Astrocyte (in vitro differentiated cells and primary cell): ENCODE measurements around the gene DGKE.

Experiments used
- EZH2 ChIP-seq: IDR thresholded peaks from 2 replicates; pipeline ENCODE4 v1.6.1; 2012; ENCODE audit warnings: mild to moderate bottlenecking, low read length, inconsistent platforms; ENCODE audit not compliant: insufficient read depth
- TF ChIP-seq, protein P1 (sequence below): IDR thresholded peaks from 2 replicates; pipeline ENCODE4 v1.5.1; 2011; ENCODE audit warnings: low read depth, mild to moderate bottlenecking, inconsistent platforms, low read length, moderate library complexity; ENCODE audit not compliant: insufficient read depth

- TF ChIP-seq, protein P1, sequence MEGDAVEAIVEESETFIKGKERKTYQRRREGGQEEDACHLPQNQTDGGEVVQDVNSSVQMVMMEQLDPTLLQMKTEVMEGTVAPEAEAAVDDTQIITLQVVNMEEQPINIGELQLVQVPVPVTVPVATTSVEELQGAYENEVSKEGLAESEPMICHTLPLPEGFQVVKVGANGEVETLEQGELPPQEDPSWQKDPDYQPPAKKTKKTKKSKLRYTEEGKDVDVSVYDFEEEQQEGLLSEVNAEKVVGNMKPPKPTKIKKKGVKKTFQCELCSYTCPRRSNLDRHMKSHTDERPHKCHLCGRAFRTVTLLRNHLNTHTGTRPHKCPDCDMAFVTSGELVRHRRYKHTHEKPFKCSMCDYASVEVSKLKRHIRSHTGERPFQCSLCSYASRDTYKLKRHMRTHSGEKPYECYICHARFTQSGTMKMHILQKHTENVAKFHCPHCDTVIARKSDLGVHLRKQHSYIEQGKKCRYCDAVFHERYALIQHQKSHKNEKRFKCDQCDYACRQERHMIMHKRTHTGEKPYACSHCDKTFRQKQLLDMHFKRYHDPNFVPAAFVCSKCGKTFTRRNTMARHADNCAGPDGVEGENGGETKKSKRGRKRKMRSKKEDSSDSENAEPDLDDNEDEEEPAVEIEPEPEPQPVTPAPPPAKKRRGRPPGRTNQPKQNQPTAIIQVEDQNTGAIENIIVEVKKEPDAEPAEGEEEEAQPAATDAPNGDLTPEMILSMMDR, result no peak
- no peak for TF ChIP-seq EZH2
Observed at GRCh38 chr17:56823848-56824247, 10.1 kb upstream of the DGKE start.
